Loucy (cell line): ENCODE data around the gene GLYR1.

ENCODE experiments used
- H2AFZ ChIP-seq: fragments of 200-600 bp; sonication (generic); 2 replicates; pipeline ENCODE4 v1.6.0; 2016; ENCODE audit warnings: antibody characterized with exemption, mild to moderate bottlenecking, low read length, moderate library complexity
- H3F3A ChIP-seq: fragments of 200-600 bp; 2 replicates; pipeline ENCODE4 v1.6.0; 2016; ENCODE audit warnings: antibody characterized with exemption, low read depth, mild to moderate bottlenecking
- H3K27me3 ChIP-seq: fragments of 200-600 bp; sonication (generic); 2 replicates; pipeline ENCODE4 v1.6.1; 2014; ENCODE audit warnings: low read length, mild to moderate bottlenecking; ENCODE audit not compliant: insufficient read depth, poor library complexity, severe bottlenecking
- H3K36me3 ChIP-seq: fragments of 200-600 bp; sonication (generic); 2 replicates; pipeline ENCODE4 v1.6.1; 2016; ENCODE audit warnings: low read length; ENCODE audit not compliant: insufficient read depth
- H3K4me1 ChIP-seq: fragments of 200-600 bp; sonication (generic); 2 replicates; pipeline ENCODE4 v1.5.1; 2014; ENCODE audit warnings: low read length, mild to moderate bottlenecking; ENCODE audit not compliant: insufficient read depth, poor library complexity, severe bottlenecking
- H3K4me2 ChIP-seq: fragments of 200-600 bp; sonication (generic); 2 replicates; pipeline ENCODE4 v1.6.0; 2014; ENCODE audit warnings: antibody characterized with exemption, low read length, low read depth, mild to moderate bottlenecking; ENCODE audit not compliant: poor library complexity, severe bottlenecking
- H3K4me3 ChIP-seq: fragments of 200-600 bp; sonication (generic); 2 replicates; pipeline ENCODE4 v1.5.1; 2014; ENCODE audit warnings: low read length, mild to moderate bottlenecking, mixed read lengths; ENCODE audit not compliant: poor library complexity, severe bottlenecking
- H3K79me2 ChIP-seq: fragments of 200-600 bp; sonication (generic); 2 replicates; pipeline ENCODE4 v1.6.1; 2014; ENCODE audit warnings: low read length; ENCODE audit not compliant: insufficient read depth
- H3K9ac ChIP-seq: fragments of 200-600 bp; sonication (generic); 2 replicates; pipeline ENCODE4 v1.6.0; 2014; ENCODE audit warnings: mild to moderate bottlenecking, low read depth, low read length, moderate library complexity; ENCODE audit not compliant: poor library complexity, severe bottlenecking
- H3K9me2 ChIP-seq: fragments of 200-600 bp; sonication (generic); replicated peaks from 2 replicates; pipeline ENCODE4 v1.6.1; 2016; ENCODE audit warnings: low read depth, low read length, mixed read lengths
- H3K9me3 ChIP-seq: fragments of 200-600 bp; sonication (generic); 2 replicates; pipeline ENCODE4 v1.6.1; 2014; ENCODE audit warnings: mild to moderate bottlenecking, antibody characterized with exemption, low read length, low read depth; ENCODE audit not compliant: insufficient read depth
- H4K20me1 ChIP-seq: fragments of 200-600 bp; sonication (generic); 2 replicates; pipeline ENCODE4 v1.6.0; 2014; ENCODE audit warnings: antibody characterized with exemption, low read length, mild to moderate bottlenecking; ENCODE audit not compliant: insufficient read depth, poor library complexity, severe bottlenecking
- EZH2phosphoT487 ChIP-seq: fragments of 200-600 bp; IDR thresholded peaks from 2 replicates; pipeline ENCODE4 v1.6.1; 2018; ENCODE audit warnings: antibody characterized with exemption, mild to moderate bottlenecking, moderate library complexity, borderline replicate concordance
- TF ChIP-seq, protein P1 (sequence below): fragments of 200-600 bp; sonication (generic); conservative IDR thresholded peaks from 2 replicates; pipeline ENCODE4 v1.5.1; 2014; ENCODE audit warnings: mild to moderate bottlenecking, antibody characterized with exemption, low read length

The GLYR1 gene

DNA sequence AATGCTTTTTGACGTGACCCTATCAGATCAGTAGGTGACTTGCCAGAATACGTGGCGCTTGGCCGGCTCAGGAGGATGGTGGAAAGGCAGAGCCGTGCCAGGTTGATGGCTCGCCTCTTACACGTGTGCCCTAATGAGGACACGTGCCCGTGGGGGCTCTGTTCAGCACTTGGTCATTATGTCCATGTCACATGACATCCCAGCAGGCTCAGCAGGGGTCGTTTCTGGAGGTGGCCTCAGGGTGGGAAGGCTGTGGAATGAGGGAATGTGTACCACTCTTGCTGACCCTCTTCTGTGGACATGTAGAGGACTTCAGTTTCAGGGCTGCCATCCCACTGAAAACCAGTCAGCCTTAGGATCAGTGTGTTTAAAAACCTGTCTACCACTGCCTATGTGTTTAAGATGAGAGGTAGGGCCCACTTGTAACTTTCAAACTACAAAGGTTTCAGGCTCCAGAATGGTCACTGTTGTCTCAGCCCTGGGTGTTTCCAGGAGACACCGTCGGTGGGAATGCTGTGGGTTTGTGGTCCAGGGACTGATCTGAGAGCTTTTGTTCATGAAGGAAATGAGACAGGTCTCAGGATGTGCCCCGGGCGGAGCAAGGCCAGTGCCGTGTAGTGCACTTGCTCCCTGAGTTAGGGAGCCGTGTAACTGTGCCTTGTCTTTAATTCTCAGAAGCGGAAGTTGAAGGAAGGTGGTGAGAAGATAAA is 12.3 kb upstream of the GLYR1 start:
- H3K9ac ChIP-seq = no peak overlapping the region
- H3K4me2 ChIP-seq = no peak overlapping the region
- H3K79me2 ChIP-seq = peaks cover 11% of the 10 kb centered on the region; the same call in 1 of the 2 replicates
- H3K27me3 ChIP-seq = no peaks in the 10 kb centered on the region
- H3K4me3 ChIP-seq = no peak overlapping the region
- H3K4me1 ChIP-seq = no peaks in the 10 kb centered on the region
- TF ChIP-seq EZH2phosphoT487 = no peak
- TF ChIP-seq, protein P1, sequence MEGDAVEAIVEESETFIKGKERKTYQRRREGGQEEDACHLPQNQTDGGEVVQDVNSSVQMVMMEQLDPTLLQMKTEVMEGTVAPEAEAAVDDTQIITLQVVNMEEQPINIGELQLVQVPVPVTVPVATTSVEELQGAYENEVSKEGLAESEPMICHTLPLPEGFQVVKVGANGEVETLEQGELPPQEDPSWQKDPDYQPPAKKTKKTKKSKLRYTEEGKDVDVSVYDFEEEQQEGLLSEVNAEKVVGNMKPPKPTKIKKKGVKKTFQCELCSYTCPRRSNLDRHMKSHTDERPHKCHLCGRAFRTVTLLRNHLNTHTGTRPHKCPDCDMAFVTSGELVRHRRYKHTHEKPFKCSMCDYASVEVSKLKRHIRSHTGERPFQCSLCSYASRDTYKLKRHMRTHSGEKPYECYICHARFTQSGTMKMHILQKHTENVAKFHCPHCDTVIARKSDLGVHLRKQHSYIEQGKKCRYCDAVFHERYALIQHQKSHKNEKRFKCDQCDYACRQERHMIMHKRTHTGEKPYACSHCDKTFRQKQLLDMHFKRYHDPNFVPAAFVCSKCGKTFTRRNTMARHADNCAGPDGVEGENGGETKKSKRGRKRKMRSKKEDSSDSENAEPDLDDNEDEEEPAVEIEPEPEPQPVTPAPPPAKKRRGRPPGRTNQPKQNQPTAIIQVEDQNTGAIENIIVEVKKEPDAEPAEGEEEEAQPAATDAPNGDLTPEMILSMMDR = no peak
- H3K9me2 ChIP-seq = no peaks in the 10 kb centered on the region
- H2AFZ ChIP-seq = no peak overlapping the region
- H3K36me3 ChIP-seq = peaks cover 41% of the 10 kb centered on the region; the same call in 1 of the 2 replicates
- no peaks in the 10 kb centered on the region for H3K9me3 ChIP-seq
- H4K20me1 ChIP-seq = peaks cover 7% of the 10 kb centered on the region
- no peaks in the 10 kb centered on the region for H3F3A ChIP-seq

DNA sequence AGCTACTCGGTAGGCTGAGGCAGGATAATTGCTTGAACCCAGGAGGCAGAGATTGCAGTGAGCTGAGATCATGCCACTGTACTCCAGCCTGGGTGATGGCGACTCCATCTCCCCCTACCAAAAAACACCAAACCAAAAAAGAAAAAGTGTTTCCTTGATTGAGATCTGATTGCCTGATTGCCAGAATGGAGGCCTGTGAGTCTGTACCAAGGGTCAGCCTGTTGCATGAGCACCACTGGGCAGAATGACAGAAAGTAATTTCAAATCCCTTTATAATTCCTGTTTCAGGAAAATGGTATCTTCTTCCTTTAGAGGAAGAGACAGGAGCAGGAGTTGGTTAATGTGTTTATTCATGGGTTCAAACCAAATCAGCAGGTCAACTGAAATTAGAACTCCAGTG is 8.7 kb upstream of the GLYR1 start:
- H3K9me3 ChIP-seq = no peaks in the 10 kb centered on the region

DNA sequence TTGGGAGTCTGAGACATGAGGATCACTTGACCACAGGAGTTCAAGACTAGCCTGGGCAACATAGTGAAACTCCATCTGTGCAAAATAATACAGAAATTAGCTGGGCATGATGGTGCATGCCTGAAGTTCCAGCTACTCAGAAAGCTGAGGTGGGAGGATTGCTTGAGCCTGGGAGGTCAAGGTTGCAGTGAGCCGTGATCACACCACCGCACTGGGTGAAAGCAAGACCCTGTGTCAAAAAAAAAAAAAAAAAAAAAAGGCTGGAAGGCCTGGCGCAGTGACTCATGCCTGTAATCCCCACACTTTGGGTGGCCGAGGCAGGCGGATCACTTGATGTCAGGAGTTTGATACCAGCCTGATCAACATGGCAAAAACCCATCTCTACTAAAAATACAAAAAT is 8.3 kb upstream of the GLYR1 start:
- Histone ChIP-seq H4K20me1 (peaks cover 5% of the 10 kb centered on the region), H3K9ac (no peak overlapping the region), H3K27me3 (no peaks in the 10 kb centered on the region), H3K36me3 (peaks cover 35% of the 10 kb centered on the region; the same call in 1 of the 2 replicates), H2AFZ (no peak overlapping the region), H3K9me2 (no peaks in the 10 kb centered on the region), H3F3A (no peaks in the 10 kb centered on the region), H3K4me3 (no peak overlapping the region), H3K9me3 (no peaks in the 10 kb centered on the region), H3K4me2 (no peak overlapping the region), H3K79me2 (peaks cover 26% of the 10 kb centered on the region), H3K4me1 (peaks cover 12% of the 10 kb centered on the region)
- no peak for TF ChIP-seq EZH2phosphoT487
- TF ChIP-seq, protein P1 = no peak

More for the DNA sequence above, 8.7 kb upstream of the GLYR1 start:
- Histone ChIP-seq H3K4me1 (peaks cover 8% of the 10 kb centered on the region), H3K9ac (no peak overlapping the region), H3K36me3 (peaks cover 39% of the 10 kb centered on the region; the same call in 1 of the 2 replicates), H4K20me1 (peaks cover under 1% of the 10 kb centered on the region), H2AFZ (no peak overlapping the region), H3K27me3 (no peaks in the 10 kb centered on the region), H3K79me2 (peaks cover 21% of the 10 kb centered on the region), H3K9me2 (no peaks in the 10 kb centered on the region), H3K4me2 (no peak overlapping the region), H3K4me3 (no peak overlapping the region), H3F3A (no peaks in the 10 kb centered on the region)
- TF ChIP-seq EZH2phosphoT487 = no peak
- TF ChIP-seq, protein P1 = no peak
